ELR (cell line): Measurements from ENCODE around the gene CDKAL1.
A peak's percentile ranks its signal among the peaks of the same experiment; 100 is the strongest.
"Not testable (repeated sequence)": the region's sequence is repeated elsewhere in the genome, so short reads cannot be mapped to it uniquely, and the experiment has no call there.

ENCODE experiments used
- DNase-seq: peaks from one replicate; pipeline ENCODE4 v3.0.0-alpha.2; 2015; ENCODE audit warnings: low read depth

CDKAL1 gene

GRCh38 chr6:20744911-20745557, 210.8 kb downstream of the CDKAL1 start:
- no peak for DNase-seq

GRCh38 chr6:20746024-20746423, 211.8 kb downstream of the CDKAL1 start:
- no peak for DNase-seq

DNA sequence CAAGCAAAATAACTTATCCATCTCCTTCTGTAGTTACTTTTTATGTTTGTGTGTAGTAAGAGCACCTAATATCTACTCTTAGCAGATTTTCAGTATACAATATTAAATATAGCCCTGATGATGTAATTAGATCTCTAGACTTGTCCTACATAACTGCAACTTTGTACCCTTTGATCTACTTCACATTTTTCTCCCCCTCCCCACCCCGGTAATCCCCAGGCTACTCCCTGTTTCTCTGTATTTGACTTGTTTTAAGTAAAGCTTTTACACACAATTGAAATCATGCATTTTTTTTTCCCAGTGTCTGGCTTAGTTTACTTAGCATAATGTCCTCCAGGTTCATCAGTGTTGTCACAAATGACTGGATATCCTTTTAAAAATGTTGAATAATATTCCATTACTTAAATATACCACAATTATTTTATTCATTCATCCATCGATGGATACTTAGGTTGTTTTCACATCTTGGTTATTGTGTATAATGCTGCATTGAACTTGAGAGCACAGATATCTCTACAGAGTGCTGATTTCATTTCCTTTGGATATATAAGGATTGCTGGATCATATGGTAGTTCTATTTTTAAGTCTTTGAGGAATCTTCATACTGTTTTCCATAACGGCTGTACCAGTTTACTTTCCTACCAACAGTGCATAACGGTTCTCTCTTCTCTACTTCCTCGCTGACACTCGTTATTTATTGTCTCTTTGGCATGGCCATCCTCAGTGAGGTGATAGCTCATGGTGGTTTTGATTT, 212.7 kb downstream of the CDKAL1 start:
- no peak for DNase-seq

DNA sequence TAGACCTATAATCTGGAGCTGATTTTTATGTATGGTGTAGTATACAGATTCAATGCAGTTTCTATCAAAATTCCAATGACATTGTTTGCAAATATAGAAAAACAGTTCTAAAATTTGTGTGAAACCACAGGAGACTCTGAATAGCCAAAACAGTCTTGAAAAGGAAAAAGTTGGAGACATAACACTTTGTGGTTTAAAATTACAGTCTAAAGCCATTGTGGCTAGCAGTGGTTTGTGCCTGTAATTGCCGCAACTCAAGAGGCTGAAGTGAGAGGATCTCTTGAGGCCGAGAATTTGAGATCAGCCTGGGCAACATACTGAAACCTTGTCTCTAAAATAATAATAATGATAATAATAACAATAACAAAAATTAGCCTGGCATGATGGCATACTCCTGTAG, 213.7 kb downstream of the CDKAL1 start:
- DNase-seq = no peak

- peak; percentile 40 for DNase-seq
Measured at GRCh38 chr6:20751293-20751935, 217.2 kb downstream of the CDKAL1 start.

DNA sequence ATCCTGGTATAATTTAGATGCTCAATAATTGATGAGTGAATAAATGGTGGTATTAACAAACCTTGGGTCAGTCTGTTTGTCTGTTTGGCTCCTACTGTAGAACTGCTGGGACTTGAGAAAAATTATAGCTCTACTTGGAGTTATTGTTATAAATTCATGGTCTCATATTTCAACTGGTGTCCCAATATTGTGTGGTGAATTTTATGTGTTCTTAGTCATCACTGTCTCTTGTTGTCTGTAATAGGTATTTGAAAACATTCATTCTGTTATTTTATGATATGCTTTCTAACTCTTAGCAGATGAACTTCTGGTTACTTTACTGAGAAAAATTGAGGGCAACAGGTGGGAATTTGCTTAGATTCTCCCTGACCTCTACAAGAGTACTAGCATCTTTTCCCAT, 221.4 kb downstream of the CDKAL1 start:
- peak; percentile 45 for DNase-seq

GRCh38 chr6:20756584-20757147, 222.4 kb downstream of the CDKAL1 start:
- DNase-seq = not testable (repeated sequence)

DNA sequence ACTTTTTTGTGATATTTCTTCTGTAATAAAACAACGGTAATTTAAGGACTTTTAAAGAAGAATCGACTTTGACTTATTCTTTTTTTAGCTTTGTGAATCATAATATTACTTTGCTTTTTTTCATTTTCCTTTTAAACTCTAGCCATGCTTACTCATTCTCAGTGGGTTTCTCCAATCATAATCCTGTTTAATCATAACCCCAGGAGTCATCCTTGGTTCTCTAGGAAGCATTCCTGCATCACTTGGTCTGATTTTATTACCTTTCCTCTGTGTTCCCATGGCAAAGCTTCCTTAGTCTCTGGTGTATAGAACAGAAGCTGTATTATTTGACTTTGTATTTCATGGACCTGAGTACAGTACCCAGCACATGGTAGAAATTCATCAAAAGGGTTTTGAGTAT, 223.5 kb downstream of the CDKAL1 start:
- peak; percentile 80 for DNase-seq

- DNase-seq = no peak
Measured at GRCh38 chr6:20763296-20763695, 229.0 kb downstream of the CDKAL1 start.

DNA sequence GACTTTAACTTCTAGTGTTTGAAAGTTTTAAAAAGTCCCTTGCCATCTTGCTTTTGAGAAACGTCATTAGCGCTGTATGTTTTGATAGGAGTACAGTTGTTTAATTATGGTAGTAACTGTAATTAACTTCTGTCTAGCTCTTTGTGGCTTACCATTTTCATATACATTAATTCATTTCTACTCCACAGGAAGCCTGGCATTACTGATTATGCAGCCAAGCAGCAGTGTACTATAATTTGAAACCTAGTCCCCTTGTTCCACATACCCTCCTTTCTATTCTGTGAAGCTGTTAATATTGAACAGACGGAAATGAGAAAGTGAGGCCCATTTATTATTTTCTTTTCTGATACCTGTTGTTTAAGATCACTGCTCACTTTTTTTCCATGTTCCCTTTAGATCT, 235.4 kb downstream of the CDKAL1 start:
- no peak for DNase-seq

DNA sequence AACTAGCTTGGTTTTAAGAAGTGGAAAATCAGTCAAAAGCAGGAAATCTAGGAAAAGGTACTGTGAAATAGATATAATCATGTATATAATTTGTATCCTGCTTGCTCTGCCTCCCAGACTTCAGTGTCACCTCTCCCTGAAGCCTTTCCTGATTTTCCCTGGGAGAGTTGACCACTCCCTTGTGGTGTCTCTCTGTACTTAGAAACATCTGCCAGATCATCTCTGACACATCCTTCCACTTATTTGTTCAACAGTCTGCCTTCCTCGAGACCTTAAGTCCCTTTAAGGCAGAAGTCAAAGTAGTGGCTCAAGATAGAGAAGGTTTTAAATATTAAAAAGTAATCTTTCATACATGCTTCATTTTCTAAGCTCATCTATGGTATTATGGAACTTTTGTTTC, 236.5 kb downstream of the CDKAL1 start:
- DNase-seq = no peak

DNA sequence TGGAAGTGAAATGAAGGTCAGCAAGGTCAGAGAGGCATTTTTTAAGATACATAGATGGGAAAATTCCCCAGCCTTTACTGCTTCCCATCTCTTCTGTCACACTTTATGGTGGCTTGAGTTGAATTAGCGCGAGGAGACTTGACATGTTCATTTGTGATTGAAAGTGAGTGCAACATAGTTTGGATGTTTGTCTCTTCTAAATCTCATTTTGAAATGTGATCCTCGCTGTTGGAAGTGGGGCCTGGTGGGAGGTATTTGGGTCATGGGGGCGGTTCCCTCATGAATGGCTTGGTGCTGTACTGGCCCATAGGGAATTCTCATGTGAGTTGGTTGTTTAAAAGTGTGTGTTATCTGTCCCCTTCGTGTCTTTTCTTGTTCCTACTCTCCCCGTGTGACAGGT, 237.2 kb downstream of the CDKAL1 start:
- DNase-seq = no peak

DNA sequence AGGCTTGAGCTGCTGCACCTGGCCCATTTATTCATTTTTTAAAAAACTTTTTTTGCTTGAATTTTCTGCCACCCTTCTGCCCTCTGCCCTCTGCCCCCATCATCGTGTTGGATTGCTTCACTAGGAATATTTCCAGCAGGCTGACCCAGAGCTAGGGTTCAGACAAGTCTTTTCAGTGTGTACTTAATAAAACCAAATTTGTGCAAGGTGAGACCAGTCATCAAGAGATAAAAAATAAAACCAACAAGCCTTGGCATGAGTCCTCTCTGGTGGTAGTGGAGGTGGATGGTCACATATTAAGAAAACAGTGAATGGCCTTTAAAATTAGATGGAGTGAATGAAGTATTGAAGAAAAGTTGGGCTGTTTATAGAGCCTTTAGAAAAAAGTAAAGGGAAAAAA, 239.6 kb downstream of the CDKAL1 start:
- no peak for DNase-seq

GRCh38 chr6:20775981-20776380, 241.7 kb downstream of the CDKAL1 start:
- no peak for DNase-seq

DNA sequence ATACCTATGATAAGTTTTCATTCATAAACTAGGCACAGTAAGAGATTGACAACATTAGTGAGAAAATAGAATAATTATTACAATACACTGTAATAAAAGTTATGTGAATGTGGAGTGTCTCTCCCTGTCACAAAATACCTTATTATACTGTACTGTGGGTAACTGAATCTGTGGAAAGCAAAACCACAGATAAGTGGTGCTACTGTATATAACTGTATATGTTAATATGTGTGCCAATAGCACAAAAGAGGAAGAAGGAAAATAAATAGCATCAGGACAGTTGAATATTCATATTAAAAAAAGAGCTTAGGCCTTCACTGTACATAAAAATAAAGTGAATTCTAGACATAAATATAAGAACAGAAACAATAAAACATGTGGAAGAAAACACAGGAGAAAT, 243.5 kb downstream of the CDKAL1 start:
- DNase-seq = no peak

- DNase-seq = no peak
Measured at GRCh38 chr6:20778459-20778858, 244.2 kb downstream of the CDKAL1 start.

DNA sequence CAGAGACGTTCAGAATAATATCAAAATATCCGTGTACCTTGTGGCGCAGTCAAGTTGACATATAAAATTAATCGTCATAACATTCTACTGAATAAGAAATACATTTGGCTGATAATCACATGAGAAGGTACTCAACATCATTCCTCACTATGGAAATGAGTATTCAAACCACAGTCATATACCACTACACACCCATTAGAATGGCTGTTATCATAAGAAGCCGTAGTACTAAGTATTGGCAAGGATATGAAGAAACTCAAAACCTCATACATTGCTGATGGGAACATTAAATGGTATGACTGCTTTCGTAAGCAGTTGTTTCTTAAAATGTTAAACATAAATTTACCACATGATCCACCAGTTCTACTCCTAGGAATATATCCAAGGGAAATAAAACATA, 244.7 kb downstream of the CDKAL1 start:
- DNase-seq = no peak

DNA sequence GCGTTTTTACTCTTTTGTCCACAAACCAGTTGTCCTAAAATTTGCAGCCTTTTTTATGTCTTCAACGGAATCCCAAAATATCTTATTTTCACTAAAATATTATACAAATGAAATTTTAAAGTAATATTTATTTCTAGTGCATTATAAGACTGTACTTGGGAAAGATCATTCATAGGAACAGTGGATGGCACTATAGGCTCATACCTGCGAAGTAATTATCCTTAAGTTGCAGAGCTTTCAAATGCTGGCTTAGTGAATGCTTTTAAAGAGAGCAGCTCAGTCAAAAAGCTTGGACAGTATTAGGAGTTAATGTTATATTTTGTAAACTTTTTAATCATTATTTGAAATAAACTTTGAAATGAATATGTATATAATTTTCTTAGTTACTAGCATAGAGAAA, 254.9 kb downstream of the CDKAL1 start:
- peak; percentile 11 for DNase-seq

GRCh38 chr6:20790032-20790791, 256.0 kb downstream of the CDKAL1 start:
- no peak for DNase-seq

- DNase-seq = no peak
Measured at GRCh38 chr6:20791074-20791473, 256.8 kb downstream of the CDKAL1 start.

DNA sequence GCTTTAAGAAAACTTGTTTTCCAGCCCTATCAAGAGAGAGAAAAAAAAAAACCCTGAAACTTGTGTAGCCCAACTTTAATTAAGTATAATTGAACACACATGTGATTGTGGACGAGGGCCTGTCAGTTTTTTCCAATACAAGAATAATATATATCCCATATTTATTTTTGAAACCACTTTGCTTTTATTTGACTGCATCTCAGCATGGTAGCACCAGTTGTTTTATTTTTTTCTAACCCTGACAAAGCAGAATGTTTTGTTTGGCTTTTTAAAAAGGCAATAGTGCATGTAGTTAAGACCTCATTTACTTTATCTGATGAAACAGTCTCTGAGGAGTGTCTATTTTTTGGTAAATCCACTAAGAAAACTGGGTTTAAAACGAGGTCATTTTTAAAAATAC, 257.7 kb downstream of the CDKAL1 start:
- DNase-seq = no peak

- no peak for DNase-seq
Measured at GRCh38 chr6:20793174-20793573, 258.9 kb downstream of the CDKAL1 start.
